Neutrophil (primary cell): Measurements from ENCODE around the gene PANK1.

ENCODE experiments used
- H3K27ac ChIP-seq: fragments of 200-600 bp; sonication (generic); 2 replicates; pipeline ENCODE4 v1.5.1; 2016; ENCODE audit warnings: mild to moderate bottlenecking, moderate library complexity
- H3K27me3 ChIP-seq: fragments of 200-600 bp; sonication (generic); 2 replicates; pipeline ENCODE4 v1.6.0; 2016; ENCODE audit warnings: mild to moderate bottlenecking
- H3K36me3 ChIP-seq: fragments of 200-600 bp; sonication (generic); 2 replicates; pipeline ENCODE4 v1.5.1; 2017
- H3K4me1 ChIP-seq, 2 experiments: fragments of 200-600 bp in 1 of 2; sonication (generic) in 1 of 2; 1 replicate in 1 of 2; 2 replicates in 1 of 2; pipeline versions ENCODE4 v1.5.1 to v1.6.1; 2013 to 2016; ENCODE audit warnings: low read depth in 1 of 2, low read length in 1 of 2, mild to moderate bottlenecking in 1 of 2, moderate library complexity in 1 of 2; ENCODE audit not compliant: control insufficient read depth in 1 of 2, insufficient read depth in 1 of 2
- H3K4me3 ChIP-seq, 2 experiments: fragments of 200-600 bp in 1 of 2; sonication (generic) in 1 of 2; 1 replicate in 1 of 2; 2 replicates in 1 of 2; pipeline ENCODE4 v1.5.1; 2013 to 2016; ENCODE audit warnings: low read depth in 1 of 2, low read length in 1 of 2, mild to moderate bottlenecking in 1 of 2, moderate library complexity in 1 of 2
- H3K9me3 ChIP-seq: fragments of 200-600 bp; sonication (generic); 2 replicates; pipeline ENCODE4 v1.5.1; 2016
- CTCF ChIP-seq: fragments of 200-600 bp; sonication (generic); IDR thresholded peaks from 2 replicates; pipeline ENCODE4 v1.5.1; 2016; ENCODE audit warnings: antibody characterized with exemption

PANK1 gene

GRCh38 chr10:89563861-89564478, 81.1 kb downstream of the PANK1 start:
- H3K36me3 ChIP-seq = no peaks in the 10 kb centered on the region
- H3K27me3 ChIP-seq = peaks cover 26% of the 10 kb centered on the region
- no peaks in the 10 kb centered on the region for H3K4me1 ChIP-seq
- no peak overlapping the region for H3K4me3 ChIP-seq
- no peak overlapping the region for H3K27ac ChIP-seq
- H3K9me3 ChIP-seq = no peaks in the 10 kb centered on the region
- TF ChIP-seq CTCF = peak; percentile 5

- Histone ChIP-seq H3K9me3 (no peaks in the 10 kb centered on the region), H3K4me1 (no peaks in the 10 kb centered on the region)
- no peak for TF ChIP-seq CTCF
Measured at GRCh38 chr10:89563311-89563710, 81.7 kb downstream of the PANK1 start.

GRCh38 chr10:89556600-89556999, 88.4 kb downstream of the PANK1 start:
- H3K4me1 ChIP-seq = no peaks in the 10 kb centered on the region
- no peaks in the 10 kb centered on the region for H3K27me3 ChIP-seq
- no peak for TF ChIP-seq CTCF
- H3K4me3 ChIP-seq = no peak overlapping the region
- H3K27ac ChIP-seq = no peak overlapping the region
- H3K9me3 ChIP-seq = no peaks in the 10 kb centered on the region
- no peaks in the 10 kb centered on the region for H3K36me3 ChIP-seq

More at GRCh38 chr10:89563311-89563710, 81.7 kb downstream of the PANK1 start:
- Histone ChIP-seq H3K4me3 (no peak overlapping the region), H3K36me3 (no peaks in the 10 kb centered on the region), H3K27me3 (peaks cover 26% of the 10 kb centered on the region), H3K27ac (no peak overlapping the region)

- H3K27ac ChIP-seq = no peak overlapping the region
- TF ChIP-seq CTCF = no peak
Measured at GRCh38 chr10:89555688-89556445, 89.2 kb downstream of the PANK1 start.

GRCh38 chr10:89554433-89554832, 90.6 kb downstream of the PANK1 start:
- no peaks in the 10 kb centered on the region for H3K9me3 ChIP-seq
- no peak overlapping the region for H3K4me3 ChIP-seq
- no peaks in the 10 kb centered on the region for H3K36me3 ChIP-seq
- H3K27me3 ChIP-seq = no peaks in the 10 kb centered on the region
- peaks cover 0 to under 1% of the 10 kb centered on the region in 2 experiments for H3K4me1 ChIP-seq
- TF ChIP-seq CTCF = no peak
- H3K27ac ChIP-seq = no peak overlapping the region

More at GRCh38 chr10:89555688-89556445, 89.2 kb downstream of the PANK1 start:
- Histone ChIP-seq H3K27me3 (no peaks in the 10 kb centered on the region), H3K36me3 (no peaks in the 10 kb centered on the region), H3K9me3 (no peaks in the 10 kb centered on the region), H3K4me1 (no peaks in the 10 kb centered on the region), H3K4me3 (no peak overlapping the region)
